H1 (cell line): ENCODE data around the gene PLAU. TPM values are rescaled to one million over a fixed set of nuclear protein-coding genes. Genes with fewer than 3 reads are reported as not detected.

Experiments used
- polyA plus RNA-seq, 7 experiments: library from polyadenylated mRNA; depleted of rRNA in 3 of 7; stranded (reverse) in 5 of 7; unstranded in 2 of 7; fragments of >200 nt in 5 of 7; fragments of 200-250 nt in 2 of 7; gene quantifications; 1 replicate in 5 of 7; 2 replicates in 1 of 7; 4 replicates in 1 of 7; pipeline versions ENCODE4 v1.2.1 to v1.2.3, GENCODE V29; 2011 to 2013; ENCODE audit warnings: missing spikeins in 2 of 7, mixed read lengths in 2 of 7
- total RNA-seq: library from RNA; stranded (reverse); fragmentation: NEBNext Ultra II Directional; extraction: Animal tissue kit (Norgen Biotek cat#: 25700); gene quantifications from 2 replicates; pipeline ENCODE4 v1.2.1, GENCODE V29; 2021
- TF ChIP-seq, protein P1 (sequence below): IDR thresholded peaks from 2 replicates; pipeline ENCODE4 v1.6.1; 2012; ENCODE audit warnings: low read length, inconsistent platforms

PLAU gene
- total and polyA plus RNA-seq, 2 of the 8 experiments (the other 6 are each of a cell fraction or from before 2014, with no cell fraction given): 16.2 to 26.1 TPM

DNA sequence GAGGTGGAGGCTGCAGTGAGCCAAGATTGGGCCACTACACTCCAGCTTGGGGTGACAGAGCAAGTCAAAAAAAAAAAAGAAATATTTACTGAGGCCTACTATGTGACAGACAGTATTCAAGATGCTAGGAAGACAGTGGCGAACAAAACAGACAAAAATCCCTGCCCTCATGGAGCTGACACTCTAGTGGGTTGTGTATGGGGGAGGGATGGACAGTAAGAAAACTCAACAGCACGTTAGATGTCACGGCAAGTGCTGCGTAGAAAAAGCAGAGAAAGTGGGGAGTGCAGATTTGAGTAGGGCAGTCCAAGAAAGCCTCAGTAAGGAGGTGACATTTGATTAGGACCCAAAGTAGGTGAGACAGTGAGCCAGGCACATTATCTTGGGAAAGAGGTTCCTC lies 46.7 kb upstream of the PLAU start (continued):
- TF ChIP-seq, protein P1, sequence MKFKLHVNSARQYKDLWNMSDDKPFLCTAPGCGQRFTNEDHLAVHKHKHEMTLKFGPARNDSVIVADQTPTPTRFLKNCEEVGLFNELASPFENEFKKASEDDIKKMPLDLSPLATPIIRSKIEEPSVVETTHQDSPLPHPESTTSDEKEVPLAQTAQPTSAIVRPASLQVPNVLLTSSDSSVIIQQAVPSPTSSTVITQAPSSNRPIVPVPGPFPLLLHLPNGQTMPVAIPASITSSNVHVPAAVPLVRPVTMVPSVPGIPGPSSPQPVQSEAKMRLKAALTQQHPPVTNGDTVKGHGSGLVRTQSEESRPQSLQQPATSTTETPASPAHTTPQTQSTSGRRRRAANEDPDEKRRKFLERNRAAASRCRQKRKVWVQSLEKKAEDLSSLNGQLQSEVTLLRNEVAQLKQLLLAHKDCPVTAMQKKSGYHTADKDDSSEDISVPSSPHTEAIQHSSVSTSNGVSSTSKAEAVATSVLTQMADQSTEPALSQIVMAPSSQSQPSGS: no peak
